ENCODE measurements around the gene SPATA9.
"Not testable (repeated sequence)": the region's sequence is repeated elsewhere in the genome, so short reads cannot be mapped to it uniquely, and the experiment has no call there.

Gene SPATA9

GRCh38 chr5:95643152-95643551 is 39.6 kb downstream of the SPATA9 start:
- DNase-seq = no peak

- DNase-seq = no peak
These were observed 41.0 kb downstream of the SPATA9 start for GRCh38 chr5:95641741-95642220.

GRCh38 chr5:95638632-95639031 is 44.2 kb downstream of the SPATA9 start:
- no peak for DNase-seq

GRCh38 chr5:95634081-95634480 is 48.7 kb downstream of the SPATA9 start:
- no peak for DNase-seq

GRCh38 chr5:95633671-95634070 is 49.1 kb downstream of the SPATA9 start:
- no peak for DNase-seq

GRCh38 chr5:95632942-95633341 is 49.8 kb downstream of the SPATA9 start:
- DNase-seq = not testable (repeated sequence)

GRCh38 chr5:95631991-95632675 is 50.7 kb downstream of the SPATA9 start:
- DNase-seq = peak; percentile 83

- DNase-seq = no peak
These were observed 51.4 kb downstream of the SPATA9 start for GRCh38 chr5:95631255-95631958.

- DNase-seq = no peak
These were observed 52.3 kb downstream of the SPATA9 start for GRCh38 chr5:95630394-95630917.

- no peak for DNase-seq
These were observed 53.9 kb downstream of the SPATA9 start for GRCh38 chr5:95628933-95629332.

GRCh38 chr5:95627971-95628810 is 54.6 kb downstream of the SPATA9 start:
- no peak for DNase-seq

- no peak for DNase-seq
These were observed 56.1 kb downstream of the SPATA9 start for GRCh38 chr5:95626701-95627100.

- no peak for DNase-seq
These were observed 58.4 kb downstream of the SPATA9 start for GRCh38 chr5:95624368-95624767.

- no peak for DNase-seq
These were observed 59.1 kb downstream of the SPATA9 start for GRCh38 chr5:95623706-95624105.

GRCh38 chr5:95621839-95622629 is 60.8 kb downstream of the SPATA9 start:
- peak; percentile 80 for DNase-seq

- peak; percentile 48 for DNase-seq
These were observed 61.6 kb downstream of the SPATA9 start for GRCh38 chr5:95620870-95621838.

- DNase-seq = peak; percentile 60
These were observed 62.5 kb downstream of the SPATA9 start, which contains the start of gene GPR150 for GRCh38 chr5:95620030-95620869. TSS of gene GPR150 (plus strand) at chr5:95620087. CDS start at chr5:95620276, 189 bp downstream.

- no peak for DNase-seq
These were observed 63.2 kb downstream of the SPATA9 start for GRCh38 chr5:95619514-95620029.

GRCh38 chr5:95619096-95619495 is 63.7 kb downstream of the SPATA9 start:
- no peak for DNase-seq

GRCh38 chr5:95617057-95617456 is 65.7 kb downstream of the SPATA9 start:
- no peak for DNase-seq
